Thyroid gland (tissue), 4 donors: ENCODE measurements around the gene MAP6.

Experiments
- POLR2A ChIP-seq, 2 donors: fragments of 450-650 bp; IDR thresholded peaks; one replicate each; pipeline ENCODE4 v1.6.1; 2017; ENCODE audit warnings: antibody characterized with exemption in 2 of 2, mild to moderate bottlenecking in 2 of 2, moderate library complexity in 1 of 2
- TF ChIP-seq, protein P1 (sequence below), 6 experiments: fragments of 200-600 bp in 3 of 6; fragments of 450-650 bp in 3 of 6; sonication (generic) in 3 of 6; IDR thresholded peaks; one replicate each; pipeline ENCODE4 v1.5.1; 2016 to 2019; ENCODE audit warnings: antibody characterized with exemption in 6 of 6, mild to moderate bottlenecking in 2 of 6, inconsistent platforms in 1 of 6, moderate library complexity in 1 of 6

- no peak for TF ChIP-seq POLR2A (IDR thresholded peaks at IDR 0.05)
- TF ChIP-seq, protein P1, sequence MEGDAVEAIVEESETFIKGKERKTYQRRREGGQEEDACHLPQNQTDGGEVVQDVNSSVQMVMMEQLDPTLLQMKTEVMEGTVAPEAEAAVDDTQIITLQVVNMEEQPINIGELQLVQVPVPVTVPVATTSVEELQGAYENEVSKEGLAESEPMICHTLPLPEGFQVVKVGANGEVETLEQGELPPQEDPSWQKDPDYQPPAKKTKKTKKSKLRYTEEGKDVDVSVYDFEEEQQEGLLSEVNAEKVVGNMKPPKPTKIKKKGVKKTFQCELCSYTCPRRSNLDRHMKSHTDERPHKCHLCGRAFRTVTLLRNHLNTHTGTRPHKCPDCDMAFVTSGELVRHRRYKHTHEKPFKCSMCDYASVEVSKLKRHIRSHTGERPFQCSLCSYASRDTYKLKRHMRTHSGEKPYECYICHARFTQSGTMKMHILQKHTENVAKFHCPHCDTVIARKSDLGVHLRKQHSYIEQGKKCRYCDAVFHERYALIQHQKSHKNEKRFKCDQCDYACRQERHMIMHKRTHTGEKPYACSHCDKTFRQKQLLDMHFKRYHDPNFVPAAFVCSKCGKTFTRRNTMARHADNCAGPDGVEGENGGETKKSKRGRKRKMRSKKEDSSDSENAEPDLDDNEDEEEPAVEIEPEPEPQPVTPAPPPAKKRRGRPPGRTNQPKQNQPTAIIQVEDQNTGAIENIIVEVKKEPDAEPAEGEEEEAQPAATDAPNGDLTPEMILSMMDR (IDR thresholded peaks at IDR 0.05) = no peak
Observed at GRCh38 chr11:75639762-75640181, 29.1 kb downstream of the MAP6 start.
